DMS 273 (cell line): Measurements from ENCODE around the gene CDH3.

Source experiments
- DNase-seq: peaks from one replicate; lab custom pipeline; 2025; ENCODE audit not compliant: unreplicated experiment; lab: John Stamatoyannopoulos, UW

The CDH3 gene

DNA sequence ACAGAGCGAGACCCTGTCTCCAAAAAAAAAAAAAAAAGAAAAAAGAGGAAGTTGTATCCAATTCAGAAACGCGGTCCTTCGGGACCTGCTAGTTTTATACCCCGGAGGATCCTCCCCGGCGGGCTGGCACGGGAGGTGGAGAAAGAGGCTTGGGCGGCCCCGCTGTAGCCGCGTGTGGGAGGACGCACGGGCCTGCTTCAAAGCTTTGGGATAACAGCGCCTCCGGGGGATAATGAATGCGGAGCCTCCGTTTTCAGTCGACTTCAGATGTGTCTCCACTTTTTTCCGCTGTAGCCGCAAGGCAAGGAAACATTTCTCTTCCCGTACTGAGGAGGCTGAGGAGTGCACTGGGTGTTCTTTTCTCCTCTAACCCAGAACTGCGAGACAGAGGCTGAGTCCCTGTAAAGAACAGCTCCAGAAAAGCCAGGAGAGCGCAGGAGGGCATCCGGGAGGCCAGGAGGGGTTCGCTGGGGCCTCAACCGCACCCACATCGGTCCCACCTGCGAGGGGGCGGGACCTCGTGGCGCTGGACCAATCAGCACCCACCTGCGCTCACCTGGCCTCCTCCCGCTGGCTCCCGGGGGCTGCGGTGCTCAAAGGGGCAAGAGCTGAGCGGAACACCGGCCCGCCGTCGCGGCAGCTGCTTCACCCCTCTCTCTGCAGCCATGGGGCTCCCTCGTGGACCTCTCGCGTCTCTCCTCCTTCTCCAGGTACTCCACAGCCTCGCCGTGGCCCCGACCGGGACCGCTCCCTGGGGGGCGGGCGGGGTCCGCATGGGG is at the start of gene CDH3:
Gene CDH3 (plus strand): TSS at position 596 of the 779 bp plus-strand sequence. CDS start 70 bp downstream, at position 666.
- peak; percentile 65 for DNase-seq

DNA sequence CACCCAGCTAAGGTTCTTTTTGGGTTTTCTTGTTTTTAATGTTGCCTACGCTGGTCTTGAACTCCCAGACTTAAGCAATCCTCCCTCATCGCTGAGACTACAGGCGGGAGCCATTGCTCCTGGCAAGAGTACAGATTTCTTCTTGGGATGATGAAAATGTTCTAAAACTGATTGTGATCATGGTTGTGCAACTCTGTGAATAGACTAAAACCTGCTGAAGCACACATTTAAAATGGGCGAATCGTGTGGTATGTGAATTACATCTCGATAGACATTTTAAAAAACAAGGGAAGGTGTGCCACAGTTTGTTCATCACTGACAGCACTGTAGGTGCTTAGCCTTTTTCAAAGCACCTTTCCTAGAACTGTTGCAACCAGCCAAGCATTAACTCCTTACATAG is 48.8 kb upstream of the CDH3 start:
- DNase-seq, result no peak

DNA sequence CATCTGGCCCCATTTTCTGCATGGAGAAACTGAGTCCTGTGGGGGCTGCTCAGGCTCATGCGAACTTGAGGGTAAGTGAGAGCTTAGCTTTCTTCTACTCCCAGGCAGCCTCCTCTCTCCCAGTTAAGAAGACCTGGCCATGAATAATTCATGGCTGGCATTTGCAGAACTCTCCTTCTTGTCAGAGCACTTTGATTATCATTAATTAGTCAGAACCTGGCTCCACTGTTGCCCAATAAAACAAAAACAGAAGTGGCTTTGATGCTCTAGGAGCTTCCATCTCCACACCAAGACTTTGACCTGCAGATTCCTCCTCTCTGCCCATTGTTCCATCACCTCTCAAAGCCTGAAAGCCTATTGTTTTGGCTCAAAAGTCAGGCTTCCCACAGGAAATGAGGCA is 45.5 kb upstream of the CDH3 start:
- DNase-seq, result no peak

GRCh38 chr16:68605746-68606145 is 39.4 kb upstream of the CDH3 start:
- no peak for DNase-seq

GRCh38 chr16:68607443-68607842 is 37.7 kb upstream of the CDH3 start:
- no peak for DNase-seq

DNA sequence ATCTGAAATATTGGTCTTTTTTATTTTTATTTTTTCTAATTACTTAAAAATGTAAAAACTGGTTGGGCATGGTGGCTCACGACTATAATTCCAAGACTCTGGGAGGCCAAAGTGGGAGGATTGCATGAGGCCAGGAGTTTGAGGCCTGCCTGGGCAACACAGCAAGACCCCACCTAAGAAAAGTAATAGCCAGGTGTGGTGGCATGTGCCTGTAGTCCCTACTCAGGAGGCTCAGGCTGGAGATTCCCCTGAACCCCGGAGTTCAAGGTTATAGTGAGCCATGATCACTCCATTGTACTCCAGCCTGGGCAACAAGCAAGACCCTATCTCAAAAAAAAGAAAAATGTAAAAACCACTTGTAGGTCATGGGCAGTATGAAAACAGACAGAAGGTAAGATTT is 36.8 kb upstream of the CDH3 start:
- no peak for DNase-seq

- DNase-seq, result no peak
These were observed 32.1 kb upstream of the CDH3 start for GRCh38 chr16:68612996-68613395.

DNA sequence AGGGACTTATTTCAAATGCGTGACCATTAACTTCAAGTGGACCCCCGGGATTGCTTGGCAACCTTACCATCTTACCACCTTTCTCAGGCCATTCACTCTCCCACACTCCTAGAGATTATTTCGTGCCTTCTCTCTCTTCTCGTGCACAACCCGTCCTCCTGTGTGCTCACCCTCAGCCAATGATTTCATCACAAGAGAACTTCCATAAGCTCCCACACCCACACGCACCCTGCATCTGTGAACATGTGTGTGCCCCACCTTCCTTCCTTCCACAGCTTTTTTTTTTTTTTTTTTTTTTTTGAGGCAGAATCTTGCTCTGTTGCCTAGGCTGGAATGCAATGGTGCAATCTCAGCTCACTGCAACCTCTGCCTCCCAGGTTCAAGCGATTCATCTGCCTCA is 27.4 kb upstream of the CDH3 start:
- no peak for DNase-seq

GRCh38 chr16:68626557-68626956 is 18.6 kb upstream of the CDH3 start:
- DNase-seq, result no peak

GRCh38 chr16:68627951-68628425 is 17.1 kb upstream of the CDH3 start:
- DNase-seq, result no peak

DNA sequence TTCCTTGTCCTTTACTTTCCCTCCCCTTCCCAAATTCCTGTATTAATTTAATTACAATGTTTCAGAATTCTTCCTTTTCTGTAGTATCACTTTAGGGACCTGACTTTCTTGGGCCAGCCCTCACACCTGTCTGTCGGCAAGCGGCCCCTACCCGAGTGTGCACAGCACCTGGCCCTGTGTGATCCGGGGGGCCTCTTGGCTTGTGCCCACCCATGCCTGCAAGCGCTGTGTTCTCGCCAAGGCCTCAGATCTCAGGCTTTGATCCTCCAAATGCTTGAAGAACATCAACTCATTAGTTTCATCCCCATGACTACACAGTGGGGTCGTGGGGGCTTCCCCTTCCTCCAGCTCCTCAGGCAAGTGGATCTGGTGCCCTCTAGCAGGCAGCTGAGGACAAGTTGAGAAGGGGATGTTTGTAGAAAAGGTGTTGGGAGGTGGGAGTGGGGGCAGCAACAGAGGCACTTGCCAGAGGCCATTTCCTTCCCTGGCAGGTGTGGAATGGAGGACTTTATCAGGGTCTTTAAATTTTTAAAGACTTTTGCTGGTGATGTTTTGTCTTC is 15.7 kb upstream of the CDH3 start:
- no peak for DNase-seq

GRCh38 chr16:68636064-68636560 is 9.0 kb upstream of the CDH3 start:
- no peak for DNase-seq

DNA sequence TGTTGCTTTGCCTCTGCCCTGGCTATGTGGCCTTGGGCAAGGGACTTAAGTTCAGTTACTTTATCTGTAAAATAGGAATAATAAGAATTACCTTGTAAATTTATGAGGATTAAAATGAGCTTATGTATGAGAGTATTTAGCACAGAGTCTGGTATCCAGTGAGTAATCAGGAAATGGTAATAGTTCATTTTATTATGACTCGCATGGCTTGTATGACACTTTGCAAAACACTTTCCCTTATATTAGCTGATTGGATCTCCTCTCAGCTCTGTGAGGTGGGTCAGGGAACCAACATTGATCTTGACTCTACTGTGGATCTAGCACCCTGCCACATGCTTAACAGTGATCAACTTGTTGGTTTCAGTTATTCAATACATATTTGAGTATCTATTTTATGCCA is 8.3 kb upstream of the CDH3 start:
- no peak for DNase-seq

- DNase-seq, result no peak
These were observed 4.1 kb upstream of the CDH3 start for GRCh38 chr16:68640972-68641371.

DNA sequence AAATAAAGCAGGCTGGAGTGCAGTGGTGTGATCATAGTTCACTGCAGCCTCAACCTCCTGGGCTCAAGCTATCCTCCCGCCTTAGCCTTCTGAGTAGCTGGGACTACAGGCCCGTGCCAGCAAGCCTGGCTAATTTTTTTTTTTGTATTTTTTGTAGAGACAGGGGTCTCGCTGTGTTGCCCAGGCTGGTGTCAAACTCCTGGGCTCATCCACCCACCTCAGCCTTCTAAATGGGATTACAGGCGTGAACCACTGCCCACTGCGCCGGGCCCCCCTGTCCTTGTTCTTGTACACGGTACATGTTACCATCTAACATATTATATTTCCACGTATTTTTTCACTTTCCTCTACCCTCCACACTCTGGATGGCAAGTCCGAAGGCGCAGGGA is 3.1 kb upstream of the CDH3 start:
- DNase-seq, result no peak

GRCh38 chr16:68642436-68643101 is 2.5 kb upstream of the CDH3 start:
- peak; percentile 81 for DNase-seq

- no peak for DNase-seq
These were observed 1.9 kb upstream of the CDH3 start for GRCh38 chr16:68643227-68643626.

GRCh38 chr16:68643847-68644246 is 1.3 kb upstream of the CDH3 start:
- no peak for DNase-seq

- DNase-seq, result peak; percentile 32
These were observed 814 bp upstream of the CDH3 start for GRCh38 chr16:68644296-68644695.

DNA sequence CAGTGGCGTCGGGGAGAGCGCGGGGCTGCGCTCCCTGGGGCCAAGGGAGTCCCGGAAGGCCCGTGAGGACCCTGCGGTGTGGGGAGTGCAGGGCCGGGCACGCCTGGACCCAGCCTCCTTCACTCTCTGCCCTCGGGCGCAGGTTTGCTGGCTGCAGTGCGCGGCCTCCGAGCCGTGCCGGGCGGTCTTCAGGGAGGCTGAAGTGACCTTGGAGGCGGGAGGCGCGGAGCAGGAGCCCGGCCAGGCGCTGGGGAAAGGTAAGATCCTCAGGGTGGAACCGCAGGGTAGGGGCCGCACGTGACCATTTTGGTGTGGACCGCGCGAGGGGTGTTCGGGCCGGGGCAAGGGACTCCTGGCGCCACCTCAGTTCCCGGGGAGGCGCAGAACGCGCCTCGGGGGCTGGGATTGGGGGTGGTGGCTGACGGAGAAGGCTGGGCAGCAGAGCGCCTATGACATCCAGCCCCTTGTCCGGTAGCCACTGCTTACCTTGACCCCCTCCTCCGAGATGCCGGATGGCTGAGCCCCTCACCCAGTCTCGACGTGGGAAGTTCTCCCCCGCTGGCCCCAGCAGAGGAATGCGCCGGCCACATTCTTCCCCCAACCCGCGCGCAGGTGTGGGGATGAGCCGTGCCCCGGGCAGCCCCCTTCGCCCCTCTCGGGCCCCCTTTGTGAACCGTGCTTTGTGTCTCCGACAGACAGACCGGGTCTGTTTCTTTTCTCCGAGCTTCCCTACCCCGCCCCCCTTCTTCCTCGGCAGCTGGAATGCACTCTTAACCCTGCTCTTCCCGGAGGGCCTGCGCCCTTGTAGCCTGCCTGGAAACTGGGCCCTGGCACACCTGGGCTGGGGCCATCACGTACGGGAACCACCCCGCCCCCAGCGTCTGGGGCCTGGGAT is 631 bp downstream of the CDH3 start:
- DNase-seq, result peak; percentile 31
